Neural progenitor cell (in vitro differentiated cells): Measurements from ENCODE around the gene CAPN10. TPM values are rescaled to one million over a fixed set of nuclear protein-coding genes. Genes with fewer than 3 reads are reported as not detected.

Experiments used
- DNase-seq: peaks from one replicate; pipeline ENCODE4 v3.0.0-alpha.2; 2016; ENCODE audit warnings: low spot score
- H2AFZ ChIP-seq: fragments of 200-600 bp; sonication (generic); replicated peaks from 2 replicates; pipeline ENCODE4 v1.6.1; 2016; ENCODE audit warnings: antibody characterized with exemption
- H3F3A ChIP-seq: fragments of 200-600 bp; sonication (generic); 2 replicates; pipeline ENCODE4 v1.6.1; 2016; ENCODE audit warnings: antibody characterized with exemption, low read depth
- H3K27ac ChIP-seq: fragments of 200-600 bp; sonication (generic); 2 replicates; pipeline ENCODE4 v1.5.1; 2016; ENCODE audit warnings: mild to moderate bottlenecking
- H3K27me3 ChIP-seq: fragments of 200-600 bp; sonication (generic); 2 replicates; pipeline ENCODE4 v1.6.1; 2016; ENCODE audit warnings: mild to moderate bottlenecking, moderate library complexity
- H3K36me3 ChIP-seq: fragments of 200-600 bp; sonication (generic); 2 replicates; pipeline ENCODE4 v1.5.1; 2016
- H3K4me1 ChIP-seq: fragments of 200-600 bp; sonication (generic); 2 replicates; pipeline ENCODE4 v1.6.1; 2016; ENCODE audit warnings: mixed run types
- H3K4me2 ChIP-seq: fragments of 200-600 bp; sonication (generic); 2 replicates; pipeline ENCODE4 v1.6.1; 2016
- H3K4me3 ChIP-seq: fragments of 200-600 bp; sonication (generic); 2 replicates; pipeline ENCODE4 v1.5.1; 2016
- H3K79me2 ChIP-seq: fragments of 200-600 bp; sonication (generic); 2 replicates; pipeline ENCODE4 v1.6.1; 2016; ENCODE audit warnings: low read depth
- H3K9ac ChIP-seq: fragments of 200-600 bp; sonication (generic); 2 replicates; pipeline ENCODE4 v1.6.1; 2016
- H3K9me3 ChIP-seq: fragments of 200-600 bp; sonication (generic); 2 replicates; pipeline ENCODE4 v1.5.1; 2016; ENCODE audit warnings: low read depth
- H4K20me1 ChIP-seq: fragments of 200-600 bp; sonication (generic); 2 replicates; pipeline ENCODE4 v1.6.1; 2016; ENCODE audit warnings: low read depth
- H3K27ac Mint-ChIP-seq: 3 replicates; pipeline ENCODE4 v1.8.0; 2021; ENCODE audit warnings: mixed read lengths
- H3K27me3 Mint-ChIP-seq: 2 replicates; pipeline ENCODE4 v1.8.0; 2022; ENCODE audit warnings: low read depth, mild to moderate bottlenecking, inconsistent platforms, moderate library complexity, mixed read lengths; ENCODE audit not compliant: insufficient read depth
- H3K36me3 Mint-ChIP-seq: 3 replicates; pipeline ENCODE4 v1.8.0; 2021; ENCODE audit warnings: mixed read lengths
- H3K4me1 Mint-ChIP-seq: 3 replicates; pipeline ENCODE4 v1.8.0; 2021; ENCODE audit warnings: mixed read lengths
- H3K4me3 Mint-ChIP-seq: 3 replicates; pipeline ENCODE4 v1.8.0; 2021; ENCODE audit warnings: mild to moderate bottlenecking, moderate library complexity, mixed read lengths
- H3K9me3 Mint-ChIP-seq: 3 replicates; pipeline ENCODE4 v1.8.0; 2020; ENCODE audit warnings: mixed read lengths
- CTCF ChIP-seq: fragments of 200-600 bp; sonication (generic); IDR thresholded peaks from 2 replicates; pipeline ENCODE4 v1.5.1; 2017; ENCODE audit warnings: antibody characterized with exemption, mild to moderate bottlenecking
- EZH2 ChIP-seq: fragments of 200-600 bp; sonication (generic); IDR thresholded peaks from 2 replicates; pipeline ENCODE4 v1.6.1; 2017; ENCODE audit warnings: antibody characterized with exemption, mild to moderate bottlenecking, moderate library complexity
- EZH2phosphoT487 ChIP-seq: fragments of 200-600 bp; sonication (generic); IDR thresholded peaks from 2 replicates; pipeline ENCODE4 v1.6.1; 2017; ENCODE audit warnings: antibody characterized with exemption
- total RNA-seq: library from RNA; depleted of rRNA; stranded (reverse); fragments of >200 nt; gene quantifications from 2 replicates; pipeline ENCODE4 v1.2.3, GENCODE V29; 2015; ENCODE audit warnings: low replicate concordance

CAPN10 gene
- total RNA-seq, 1 donor from 2014 or later: 16.1 TPM

- Mint-ChIP-seq H3K4me1 (peaks cover 13% of the 10 kb centered on the region), H3K27ac (no peak overlapping the region), H3K36me3 (no peaks in the 10 kb centered on the region), H3K27me3 (peaks cover 14% of the 10 kb centered on the region), H3K4me3 (no peak overlapping the region), H3K9me3 (peaks cover 5% of the 10 kb centered on the region)
- Histone ChIP-seq H2AFZ (no peak overlapping the region), H3K27ac (no peak overlapping the region), H3F3A (no peaks in the 10 kb centered on the region), H3K4me3 (no peak overlapping the region), H3K36me3 (no peaks in the 10 kb centered on the region), H3K27me3 (peaks cover 29% of the 10 kb centered on the region), H3K9ac (no peak overlapping the region), H3K79me2 (no peaks in the 10 kb centered on the region), H3K4me1 (peaks cover 4% of the 10 kb centered on the region), H4K20me1 (no peaks in the 10 kb centered on the region), H3K4me2 (no peak overlapping the region), H3K9me3 (no peaks in the 10 kb centered on the region)
- no peak for DNase-seq
- no peak for TF ChIP-seq EZH2
These were observed 56.2 kb downstream of the CAPN10 start for GRCh38 chr2:240642806-240643092.

DNA sequence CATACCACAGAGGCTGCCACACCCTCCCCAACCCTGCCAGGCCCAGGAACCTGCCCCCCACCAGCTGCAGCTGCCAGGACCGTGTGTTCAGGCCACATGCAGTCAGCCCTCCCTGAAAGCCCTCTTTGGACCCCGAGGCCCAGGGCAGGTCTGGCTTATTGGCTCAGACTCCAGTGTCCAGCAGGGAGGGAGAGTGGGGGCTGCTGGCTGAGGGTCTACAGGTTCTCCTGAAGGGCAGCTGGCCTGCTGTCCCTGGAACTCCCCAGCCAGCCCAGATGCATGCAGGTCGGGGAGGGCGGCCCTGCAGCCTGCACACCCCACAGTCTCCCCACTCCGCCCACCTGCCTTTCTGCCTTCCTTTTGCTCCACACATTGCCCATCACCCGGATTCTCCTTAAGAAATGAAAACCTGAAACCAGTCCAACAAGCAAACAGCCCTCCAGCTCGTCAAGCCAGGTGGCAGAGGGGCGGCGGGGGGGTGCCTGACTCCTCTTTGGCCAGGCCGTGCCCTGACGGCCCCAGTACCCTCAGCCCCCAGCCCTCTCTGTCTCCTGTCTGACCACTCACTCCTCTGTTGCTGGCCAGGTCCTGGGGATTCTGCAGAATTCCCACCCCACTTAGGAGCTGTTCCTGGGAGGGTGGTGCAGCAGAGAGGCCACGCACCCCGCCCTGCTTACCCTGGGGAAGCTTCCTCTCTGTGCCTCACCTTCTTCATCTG, 56.7 kb downstream of the CAPN10 start:
- Histone ChIP-seq H3K27me3 (peaks cover 26% of the 10 kb centered on the region), H3K9ac (no peak overlapping the region), H3K4me1 (peaks cover 5% of the 10 kb centered on the region), H3K9me3 (no peaks in the 10 kb centered on the region), H3K4me2 (no peak overlapping the region), H3K27ac (no peak overlapping the region), H3K4me3 (no peak overlapping the region), H2AFZ (no peak overlapping the region), H3F3A (no peaks in the 10 kb centered on the region), H3K36me3 (no peaks in the 10 kb centered on the region), H4K20me1 (no peaks in the 10 kb centered on the region), H3K79me2 (no peaks in the 10 kb centered on the region)
- Mint-ChIP-seq H3K4me1 (peaks cover 15% of the 10 kb centered on the region), H3K27me3 (peaks cover 14% of the 10 kb centered on the region), H3K4me3 (no peak overlapping the region), H3K9me3 (peaks cover 5% of the 10 kb centered on the region), H3K27ac (no peak overlapping the region), H3K36me3 (no peaks in the 10 kb centered on the region)
- TF ChIP-seq CTCF (no peak), EZH2 (no peak), EZH2phosphoT487 (no peak)
- no peak for DNase-seq

- Histone ChIP-seq H3K27ac (no peak overlapping the region), H3K79me2 (no peaks in the 10 kb centered on the region), H3K4me2 (no peak overlapping the region), H3K36me3 (no peaks in the 10 kb centered on the region), H3K9ac (no peak overlapping the region), H3K4me3 (no peak overlapping the region), H3F3A (no peaks in the 10 kb centered on the region), H3K27me3 (peaks cover 22% of the 10 kb centered on the region), H2AFZ (no peak overlapping the region), H4K20me1 (no peaks in the 10 kb centered on the region), H3K9me3 (no peaks in the 10 kb centered on the region), H3K4me1 (peaks cover 10% of the 10 kb centered on the region)
- Mint-ChIP-seq H3K4me3 (no peak overlapping the region), H3K36me3 (no peaks in the 10 kb centered on the region), H3K27ac (no peak overlapping the region), H3K27me3 (peaks cover 12% of the 10 kb centered on the region), H3K9me3 (peaks cover 5% of the 10 kb centered on the region), H3K4me1 (peaks cover 20% of the 10 kb centered on the region)
- TF ChIP-seq EZH2: no peak
- no peak for TF ChIP-seq CTCF
- no peak for TF ChIP-seq EZH2phosphoT487
- no peak for DNase-seq
These were observed 57.2 kb downstream of the CAPN10 start for GRCh38 chr2:240643811-240644150.

DNA sequence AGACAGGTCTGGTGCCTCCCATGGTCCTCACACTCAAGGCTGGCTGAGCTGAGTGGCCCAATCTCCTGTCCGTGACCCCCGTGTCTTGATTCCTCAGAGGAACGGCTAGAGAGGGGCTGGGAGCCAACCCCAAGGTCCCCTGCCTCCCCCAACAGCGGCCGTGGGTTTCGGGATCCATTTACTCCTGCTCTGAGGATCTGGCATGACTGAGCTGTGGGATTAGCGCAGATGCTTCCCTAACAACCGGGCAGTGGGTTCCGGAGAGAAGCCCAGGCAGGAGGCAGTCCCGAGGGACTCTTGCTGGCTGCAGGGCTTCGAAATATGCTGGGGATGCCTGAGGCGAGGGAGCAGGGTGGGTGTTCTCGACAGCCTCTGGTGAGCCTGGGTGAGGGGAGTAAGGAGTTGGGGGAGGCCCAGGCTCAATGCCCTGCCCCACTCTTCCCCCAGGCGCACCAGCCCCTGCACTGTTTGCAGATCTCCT, 57.7 kb downstream of the CAPN10 start:
- DNase-seq: no peak
- H3F3A ChIP-seq: no peaks in the 10 kb centered on the region
- no peak overlapping the region for H3K9ac ChIP-seq
- H3K4me3 ChIP-seq: no peak overlapping the region
- H3K36me3 ChIP-seq: no peaks in the 10 kb centered on the region
- Mint-ChIP-seq H3K9me3 (peaks cover 6% of the 10 kb centered on the region), H3K4me1 (peaks cover 23% of the 10 kb centered on the region), H3K36me3 (no peaks in the 10 kb centered on the region), H3K27me3 (peaks cover 11% of the 10 kb centered on the region), H3K4me3 (no peak overlapping the region), H3K27ac (no peak overlapping the region)
- peaks cover 14% of the 10 kb centered on the region for H3K4me1 ChIP-seq
- no peaks in the 10 kb centered on the region for H3K79me2 ChIP-seq
- no peak overlapping the region for H3K27ac ChIP-seq
- H4K20me1 ChIP-seq: no peaks in the 10 kb centered on the region
- H2AFZ ChIP-seq: no peak overlapping the region
- H3K27me3 ChIP-seq: peaks cover 22% of the 10 kb centered on the region
- TF ChIP-seq CTCF (no peak), EZH2 (no peak), EZH2phosphoT487 (no peak)
- H3K9me3 ChIP-seq: no peaks in the 10 kb centered on the region
- H3K4me2 ChIP-seq: no peak overlapping the region
